SK-N-SH treated with all-trans-retinoic acid at 6 μM for 48 hours (cell line): ENCODE measurements around the gene SETD3.

Experiments used
- ATAC-seq: fragments of 200-7000 bp; cut with Tn5 transposase; 3 replicates; pipeline ENCODE4 v1.9.1; 2020; ENCODE audit warnings: mild to moderate bottlenecking, moderate library complexity
- ARNTL ChIP-seq: fragments of 450-650 bp; formaldehyde crosslinking; IDR thresholded peaks from 2 replicates; pipeline ENCODE4 v1.5.0; 2020; ENCODE audit warnings: low read depth, mild to moderate bottlenecking, moderate library complexity, borderline replicate concordance
- BACH2 ChIP-seq: fragments of 250-450 bp; sonication (Bioruptor Pico); IDR thresholded peaks from 2 replicates; pipeline ENCODE4 v1.9.0; 2021; ENCODE audit warnings: mild to moderate bottlenecking, borderline replicate concordance
- CSDC2 ChIP-seq: fragments of 250-450 bp; sonication (Bioruptor Pico); IDR thresholded peaks from 2 replicates; pipeline ENCODE4 v1.5.0; 2020; ENCODE audit warnings: mild to moderate bottlenecking, moderate library complexity
- CSRNP3 ChIP-seq: fragments of 250-450 bp; sonication (Bioruptor Pico); IDR thresholded peaks from 2 replicates; pipeline ENCODE4 v1.5.1; 2021; ENCODE audit warnings: mild to moderate bottlenecking, moderate library complexity
- ESRRG ChIP-seq: fragments of 250-450 bp; sonication (Bioruptor Pico); IDR thresholded peaks from 2 replicates; pipeline ENCODE4 v1.6.1; 2021; ENCODE audit warnings: mild to moderate bottlenecking
- ISL1 ChIP-seq: fragments of 250-450 bp; sonication (Bioruptor Pico); IDR thresholded peaks from 2 replicates; pipeline ENCODE4 v2.1.2; 2022; ENCODE audit warnings: mild to moderate bottlenecking, moderate library complexity
- OSR1 ChIP-seq: fragments of 250-450 bp; sonication (Bioruptor Pico); IDR thresholded peaks from 2 replicates; pipeline ENCODE4 v1.8.0; 2022; ENCODE audit warnings: moderate library complexity, mild to moderate bottlenecking, inconsistent platforms
- PATZ1 ChIP-seq: fragments of 250-450 bp; sonication (Bioruptor Pico); IDR thresholded peaks from 2 replicates; pipeline ENCODE4 v1.8.0; 2020; ENCODE audit warnings: mild to moderate bottlenecking, moderate library complexity, borderline replicate concordance
- RARB ChIP-seq: fragments of 250-450 bp; sonication (Bioruptor Pico); IDR thresholded peaks from 2 replicates; pipeline ENCODE4 v1.8.0; 2021; ENCODE audit warnings: mild to moderate bottlenecking, moderate library complexity
- SNAI2 ChIP-seq: fragments of 250-450 bp; sonication (Bioruptor Pico); IDR thresholded peaks from 2 replicates; pipeline ENCODE4 v1.5.0; 2020; ENCODE audit warnings: mild to moderate bottlenecking, moderate library complexity
- TCF4 ChIP-seq: fragments of 250-450 bp; sonication (Bioruptor Pico); IDR thresholded peaks from 2 replicates; pipeline ENCODE4 v1.8.0; 2021; ENCODE audit warnings: mild to moderate bottlenecking, moderate library complexity, borderline replicate concordance
- ZC3H10 ChIP-seq: fragments of 250-450 bp; sonication (Bioruptor Pico); IDR thresholded peaks from 2 replicates; pipeline ENCODE4 v1.5.1; 2021; ENCODE audit warnings: mild to moderate bottlenecking, moderate library complexity
- ZFP3 ChIP-seq: fragments of 250-450 bp; sonication (Bioruptor Pico); IDR thresholded peaks from 2 replicates; pipeline ENCODE4 v1.5.0; 2020; ENCODE audit warnings: mild to moderate bottlenecking, moderate library complexity
- ZFP30 ChIP-seq: fragments of 450-650 bp; formaldehyde crosslinking; IDR thresholded peaks from 2 replicates; pipeline ENCODE4 v1.5.0; 2022; ENCODE audit warnings: mild to moderate bottlenecking, moderate library complexity
- ZNF565 ChIP-seq: fragments of 450-650 bp; formaldehyde crosslinking; conservative IDR thresholded peaks from 2 replicates; pipeline ENCODE4 v1.5.0; 2020; ENCODE audit warnings: low read depth, mild to moderate bottlenecking, moderate library complexity
- ZNF70 ChIP-seq: fragments of 450-650 bp; formaldehyde crosslinking; IDR thresholded peaks from 2 replicates; pipeline ENCODE4 v1.5.0; 2020; ENCODE audit warnings: mild to moderate bottlenecking, moderate library complexity
- ZNF8 ChIP-seq: fragments of 450-650 bp; formaldehyde crosslinking; IDR thresholded peaks from 2 replicates; pipeline ENCODE4 v1.5.0; 2020; ENCODE audit warnings: mild to moderate bottlenecking, moderate library complexity
- TF ChIP-seq, protein P1 (sequence below): fragments of 250-450 bp; sonication (Bioruptor Pico); IDR thresholded peaks from 2 replicates; pipeline ENCODE4 v1.5.0; 2020; ENCODE audit warnings: mild to moderate bottlenecking, moderate library complexity
- TF ChIP-seq, protein P2 (sequence below): fragments of 250-450 bp; sonication (Bioruptor Pico); IDR thresholded peaks from 2 replicates; pipeline ENCODE4 v1.5.1; 2020; ENCODE audit warnings: low read depth, mild to moderate bottlenecking, moderate library complexity

SETD3 gene

DNA sequence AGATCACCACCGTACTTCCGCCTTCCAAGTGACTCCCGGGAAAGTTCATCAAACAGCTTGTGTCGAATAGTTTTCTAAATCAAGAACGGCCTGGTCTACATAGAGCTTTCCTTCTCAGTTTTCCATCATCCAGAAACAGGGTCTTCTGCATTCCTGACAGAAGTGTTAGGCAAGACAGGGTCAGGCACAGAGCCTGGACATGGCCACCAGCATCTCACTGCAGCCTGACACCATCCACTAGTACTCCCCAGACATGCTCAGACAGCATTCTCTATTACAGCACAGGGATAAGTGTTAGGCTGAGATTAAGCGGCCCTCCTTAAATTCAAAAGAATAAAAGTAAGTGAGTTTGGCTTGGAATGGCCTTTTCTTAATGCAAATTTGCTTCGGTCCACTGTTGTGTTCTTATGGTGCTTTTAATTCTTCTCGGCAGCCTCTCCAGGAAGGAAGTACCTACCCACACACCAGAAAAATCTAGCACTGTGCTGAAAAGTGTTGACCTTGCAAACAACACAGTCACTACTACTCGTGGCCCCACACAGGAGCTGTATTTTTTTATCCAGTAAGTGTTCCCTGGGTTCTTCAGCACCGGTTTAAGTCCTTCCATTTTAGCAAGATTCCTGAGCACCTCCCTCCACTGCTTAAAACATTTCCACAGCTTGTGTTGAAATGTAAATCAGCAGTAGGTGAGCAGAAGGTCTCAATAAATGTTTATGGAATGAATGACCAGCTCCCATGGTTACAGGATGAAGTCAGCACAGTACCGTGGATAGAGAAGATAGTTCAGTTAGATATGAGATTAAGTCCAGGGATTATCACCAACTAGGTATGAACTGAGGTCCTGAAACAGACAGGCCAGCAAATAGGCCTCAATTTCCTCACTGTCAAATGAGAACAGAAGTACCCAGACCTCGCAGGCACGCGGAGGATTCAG, 44.1 kb downstream of the SETD3 start:
- ATAC-seq, result no peak
- TF ChIP-seq, protein P1, sequence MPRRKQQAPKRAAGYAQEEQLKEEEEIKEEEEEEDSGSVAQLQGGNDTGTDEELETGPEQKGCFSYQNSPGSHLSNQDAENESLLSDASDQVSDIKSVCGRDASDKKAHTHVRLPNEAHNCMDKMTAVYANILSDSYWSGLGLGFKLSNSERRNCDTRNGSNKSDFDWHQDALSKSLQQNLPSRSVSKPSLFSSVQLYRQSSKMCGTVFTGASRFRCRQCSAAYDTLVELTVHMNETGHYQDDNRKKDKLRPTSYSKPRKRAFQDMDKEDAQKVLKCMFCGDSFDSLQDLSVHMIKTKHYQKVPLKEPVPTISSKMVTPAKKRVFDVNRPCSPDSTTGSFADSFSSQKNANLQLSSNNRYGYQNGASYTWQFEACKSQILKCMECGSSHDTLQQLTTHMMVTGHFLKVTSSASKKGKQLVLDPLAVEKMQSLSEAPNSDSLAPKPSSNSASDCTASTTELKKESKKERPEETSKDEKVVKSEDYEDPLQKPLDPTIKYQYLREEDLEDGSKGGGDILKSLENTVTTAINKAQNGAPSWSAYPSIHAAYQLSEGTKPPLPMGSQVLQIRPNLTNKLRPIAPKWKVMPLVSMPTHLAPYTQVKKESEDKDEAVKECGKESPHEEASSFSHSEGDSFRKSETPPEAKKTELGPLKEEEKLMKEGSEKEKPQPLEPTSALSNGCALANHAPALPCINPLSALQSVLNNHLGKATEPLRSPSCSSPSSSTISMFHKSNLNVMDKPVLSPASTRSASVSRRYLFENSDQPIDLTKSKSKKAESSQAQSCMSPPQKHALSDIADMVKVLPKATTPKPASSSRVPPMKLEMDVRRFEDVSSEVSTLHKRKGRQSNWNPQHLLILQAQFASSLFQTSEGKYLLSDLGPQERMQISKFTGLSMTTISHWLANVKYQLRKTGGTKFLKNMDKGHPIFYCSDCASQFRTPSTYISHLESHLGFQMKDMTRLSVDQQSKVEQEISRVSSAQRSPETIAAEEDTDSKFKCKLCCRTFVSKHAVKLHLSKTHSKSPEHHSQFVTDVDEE (CRISPR knock-in tag), result no peak
- no peak for TF ChIP-seq PATZ1 (CRISPR knock-in tag)
- no peak for TF ChIP-seq RARB (CRISPR knock-in tag)
- TF ChIP-seq, protein P2, sequence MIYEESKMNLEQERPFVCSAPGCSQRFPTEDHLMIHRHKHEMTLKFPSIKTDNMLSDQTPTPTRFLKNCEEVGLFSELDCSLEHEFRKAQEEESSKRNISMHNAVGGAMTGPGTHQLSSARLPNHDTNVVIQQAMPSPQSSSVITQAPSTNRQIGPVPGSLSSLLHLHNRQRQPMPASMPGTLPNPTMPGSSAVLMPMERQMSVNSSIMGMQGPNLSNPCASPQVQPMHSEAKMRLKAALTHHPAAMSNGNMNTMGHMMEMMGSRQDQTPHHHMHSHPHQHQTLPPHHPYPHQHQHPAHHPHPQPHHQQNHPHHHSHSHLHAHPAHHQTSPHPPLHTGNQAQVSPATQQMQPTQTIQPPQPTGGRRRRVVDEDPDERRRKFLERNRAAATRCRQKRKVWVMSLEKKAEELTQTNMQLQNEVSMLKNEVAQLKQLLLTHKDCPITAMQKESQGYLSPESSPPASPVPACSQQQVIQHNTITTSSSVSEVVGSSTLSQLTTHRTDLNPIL (CRISPR knock-in tag), result no peak
- no peak for TF ChIP-seq CSRNP3
- TF ChIP-seq ISL1 (CRISPR knock-in tag), result no peak
- no peak for TF ChIP-seq ZNF70 (CRISPR knock-in tag)
- TF ChIP-seq ZNF565, result no peak
- TF ChIP-seq OSR1 (CRISPR knock-in tag), result no peak
- no peak for TF ChIP-seq ARNTL
- TF ChIP-seq TCF4 (CRISPR knock-in tag), result no peak
- no peak for TF ChIP-seq ZFP3 (CRISPR knock-in tag)
- TF ChIP-seq CSDC2 (CRISPR knock-in tag), result no peak
- no peak for TF ChIP-seq BACH2 (CRISPR knock-in tag)
- no peak for TF ChIP-seq ZC3H10
- no peak for TF ChIP-seq ZFP30
- TF ChIP-seq ZNF8 (CRISPR knock-in tag), result no peak
- TF ChIP-seq, all 23 proteins: peak for 0

DNA sequence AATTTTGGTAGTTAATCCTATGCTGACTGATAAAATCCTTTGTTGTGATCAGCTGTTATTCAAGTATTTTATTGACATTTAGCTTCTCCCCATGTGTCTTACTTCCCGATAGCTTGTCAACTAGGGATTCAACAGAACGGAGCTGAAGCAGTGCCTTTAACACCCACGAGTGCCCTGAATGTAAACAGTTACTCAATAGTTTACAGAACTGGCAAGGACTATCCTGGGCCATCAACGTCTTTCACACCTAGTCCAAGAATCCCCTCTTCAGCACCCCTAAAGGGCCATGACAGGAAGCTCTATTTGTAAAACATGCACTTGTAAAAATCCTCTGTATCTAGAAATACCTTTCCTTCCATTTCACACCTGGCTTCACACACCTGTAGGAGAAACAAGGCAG, 45.3 kb downstream of the SETD3 start:
- TF ChIP-seq ARNTL, result no peak
- TF ChIP-seq ZFP30, result no peak
- TF ChIP-seq, protein P1 (CRISPR knock-in tag), result no peak
- TF ChIP-seq SNAI2 (CRISPR knock-in tag), result no peak
- no peak for TF ChIP-seq ESRRG
- TF ChIP-seq ISL1 (CRISPR knock-in tag), result no peak
- no peak for TF ChIP-seq PATZ1 (CRISPR knock-in tag)
- TF ChIP-seq, all 23 proteins: peak for 0
- ATAC-seq, result no peak
